Activated CD8-positive, alpha-beta T cell treated with anti-CD3 and anti-CD28 coated beads for 36 hours (primary cell): Measurements from ENCODE around the gene DNAH11. TPM values are rescaled to one million over a fixed set of nuclear protein-coding genes. Genes with fewer than 3 reads are reported as not detected.

Experiments
- ATAC-seq: fragments of 200-7000 bp; cut with Tn5 transposase; one replicate; pipeline ENCODE4 v1.10.0; 2021; ENCODE audit warnings: mild to moderate bottlenecking, moderate library complexity
- CTCF ChIA-PET: fragments of 350-600 bp; sonication (Branson Sonifier 250); formaldehyde crosslinking; loops from one replicate; lab custom pipeline; 2021; ENCODE audit warnings: antibody characterized with exemption; lab: Charles Lee
- POLR2A ChIA-PET: fragments of 350-600 bp; sonication (Branson Sonifier 250); formaldehyde crosslinking; loops from one replicate; lab custom pipeline; 2021; ENCODE audit warnings: antibody characterized with exemption; lab: Charles Lee
- DNase-seq: peaks from one replicate; pipeline ENCODE4 v3.0.0-alpha.2; 2020
- H3K27ac Mint-ChIP-seq: one replicate; pipeline ENCODE4 v1.8.0; 2021; ENCODE audit warnings: mild to moderate bottlenecking, mixed read lengths
- H3K27me3 Mint-ChIP-seq: one replicate; pipeline ENCODE4 v1.8.0; 2021; ENCODE audit warnings: mixed read lengths
- H3K36me3 Mint-ChIP-seq: one replicate; pipeline ENCODE4 v1.8.0; 2021; ENCODE audit warnings: low read depth, mixed read lengths
- H3K4me1 Mint-ChIP-seq: one replicate; pipeline ENCODE4 v1.8.0; 2021; ENCODE audit warnings: low read depth, mixed read lengths
- H3K4me3 Mint-ChIP-seq: one replicate; pipeline ENCODE4 v1.8.0; 2021; ENCODE audit warnings: mild to moderate bottlenecking, moderate library complexity, mixed read lengths
- H3K9me3 Mint-ChIP-seq: one replicate; pipeline ENCODE4 v1.8.0; 2021; ENCODE audit warnings: mixed read lengths
- CTCF ChIP-seq: fragments of 200-600 bp; IDR thresholded peaks from one replicate; pipeline ENCODE4 v1.8.0; 2022; ENCODE audit warnings: antibody characterized with exemption, mild to moderate bottlenecking
- intact Hi-C: fragments of 100-400 bp; cut with micrococcal nuclease; formaldehyde crosslinking; loops from one replicate; pipeline ENCODE4 v1.10.0; 2022
- total RNA-seq, 2 experiments: library from RNA; stranded (reverse); gene quantifications; one replicate each; pipeline ENCODE4 v1.2.3, GENCODE V29; 2021

Gene DNAH11
- total RNA-seq, 2 experiments from 2014 or later = 2.3 to 2.7 TPM

GRCh38 chr7:21942955-21943354 is 400.1 kb downstream of the DNAH11 start:
- H3K4me3 Mint-ChIP-seq = peak overlapping the region; percentile 51
- H3K27ac Mint-ChIP-seq = no peak overlapping the region

DNA sequence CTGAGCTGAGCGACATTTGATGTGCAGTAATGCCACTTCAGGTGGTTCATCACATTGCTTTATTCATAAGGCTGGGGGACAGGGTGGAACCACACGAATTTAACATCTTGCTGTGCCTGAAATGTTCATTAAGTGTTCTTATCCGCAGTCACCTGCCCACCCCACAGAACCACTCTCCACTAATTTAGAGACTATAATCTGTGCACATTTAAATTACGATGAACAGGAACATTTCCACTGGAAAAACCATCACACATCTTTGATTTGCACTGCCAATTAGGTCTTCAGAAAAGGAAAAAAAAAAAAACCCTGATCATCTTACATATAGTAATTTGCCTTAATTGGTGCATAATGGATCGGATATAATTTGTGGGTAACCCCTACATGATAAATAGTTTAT is 400.6 kb downstream of the DNAH11 start:
- intact Hi-C loops = no loop called here
- ATAC-seq (no peak), DNase-seq (peak; percentile 4)
- Mint-ChIP-seq H3K36me3 (peaks cover 28% of the 10 kb centered on the region), H3K27me3 (no peaks in the 10 kb centered on the region), H3K4me1 (peaks cover 74% of the 10 kb centered on the region), H3K4me3 (peak overlapping the region; percentile 51), H3K27ac (no peak overlapping the region), H3K9me3 (no peaks in the 10 kb centered on the region)
- TF ChIP-seq CTCF = no peak
- ChIA-PET CTCF (interaction anchor here (1.2 kb wide), 1 partner anchor 31 kb away, joined by 3 read pairs; no protein-coding TSS in a partner anchor), POLR2A (interaction anchor here (0.6 to 1.1 kb wide), 2 partner anchors 42 to 517 kb away, joined by 3 to 5 read pairs; no protein-coding TSS in a partner anchor)

More at GRCh38 chr7:21942955-21943354, 400.1 kb downstream of the DNAH11 start:
- POLR2A ChIA-PET = interaction anchor here (1.1 kb wide), 1 partner anchor 516 kb away, joined by 3 read pairs; no protein-coding TSS in a partner anchor
- Mint-ChIP-seq H3K9me3 (no peaks in the 10 kb centered on the region), H3K4me1 (peaks cover 74% of the 10 kb centered on the region), H3K27me3 (no peaks in the 10 kb centered on the region), H3K36me3 (peaks cover 33% of the 10 kb centered on the region)
- DNase-seq (no peak), ATAC-seq (no peak)
- no peak for TF ChIP-seq CTCF
- CTCF ChIA-PET = interaction anchor here (1.2 kb wide), 1 partner anchor 30 kb away, joined by 3 read pairs; no protein-coding TSS in a partner anchor
- intact Hi-C loops = no loop called here

DNA sequence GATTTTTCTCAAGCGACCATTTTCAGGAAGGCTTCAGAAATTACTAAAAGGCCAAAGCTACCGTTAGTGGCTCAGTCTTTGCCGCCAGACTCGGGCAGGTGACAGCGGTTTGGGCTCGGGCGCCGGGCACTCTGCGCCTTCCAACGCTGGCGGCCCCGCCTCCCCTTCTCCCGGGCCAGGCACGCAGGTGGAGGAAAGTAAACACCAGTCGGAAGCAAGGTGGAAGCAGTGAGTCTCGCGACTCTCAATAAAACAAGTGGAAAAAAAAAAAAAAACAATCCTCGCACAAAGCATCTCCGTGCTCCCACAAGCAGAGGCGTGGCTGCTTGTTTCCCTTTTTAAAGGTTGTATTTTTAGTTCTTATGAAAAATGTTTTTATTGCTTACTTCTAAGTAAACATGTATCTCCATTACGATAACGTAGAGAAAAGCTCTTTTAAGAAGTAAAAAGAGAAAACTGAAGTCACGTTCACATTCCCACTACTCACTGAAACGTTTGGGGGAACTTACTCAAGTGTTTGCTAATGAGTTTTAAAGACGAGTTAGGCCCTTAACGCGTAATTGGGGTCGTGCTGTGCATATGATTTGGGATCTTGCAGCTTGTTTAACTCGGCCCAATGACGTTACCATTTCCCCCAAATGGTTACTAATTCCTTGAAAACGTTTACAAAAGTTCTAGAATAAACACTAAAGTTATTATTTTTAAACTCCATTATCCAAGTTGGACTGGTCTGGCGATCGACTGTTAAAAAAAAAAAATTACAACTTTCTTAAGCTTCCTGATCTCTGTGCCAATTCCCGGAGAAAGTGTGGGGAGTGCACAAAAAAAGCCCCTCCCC is 402.0 kb downstream of the DNAH11 start:
- no peaks in the 10 kb centered on the region for H3K9me3 Mint-ChIP-seq
- TF ChIP-seq CTCF = peak; percentile 14
- DNase-seq (peak; percentile 67), ATAC-seq (peak; percentile 3)
- peaks cover 65% of the 10 kb centered on the region for H3K4me1 Mint-ChIP-seq
- peak overlapping the region; percentile 90 for H3K4me3 Mint-ChIP-seq
- POLR2A ChIA-PET = interaction anchor here (0.6 to 2.5 kb wide), 11 partner anchors 8 to 423 kb away, joined by 3 to 14 read pairs (median 3); no protein-coding TSS in a partner anchor
- peaks cover 20% of the 10 kb centered on the region for H3K36me3 Mint-ChIP-seq
- CTCF ChIA-PET = interaction anchor here (0.9 to 1.3 kb wide), 3 partner anchors 8 to 21 kb away, joined by 3 read pairs; no protein-coding TSS in a partner anchor
- intact Hi-C loops = no loop called here
- H3K27me3 Mint-ChIP-seq = no peaks in the 10 kb centered on the region
- peak overlapping the region; percentile 92 for H3K27ac Mint-ChIP-seq

GRCh38 chr7:21945454-21946221 is 402.8 kb downstream of the DNAH11 start, which contains the start of gene CDCA7L:
CDCA7L (minus strand) TSS chr7:21945899; CDS start chr7:21945804, 95 bp downstream.
- Mint-ChIP-seq H3K27ac (peak within 1 kb of the TSS; percentile 92), H3K36me3 (peaks cover 20% of the 10 kb centered on the region), H3K4me1 (peaks cover 57% of the 10 kb centered on the region), H3K4me3 (peak within 1 kb of the TSS; percentile 90), H3K27me3 (no peaks in the 10 kb centered on the region), H3K9me3 (no peaks in the 10 kb centered on the region)
- ChIA-PET POLR2A (interaction anchor here (0.6 to 2.5 kb wide), 15 partner anchors 8 to 424 kb away, joined by 3 to 14 read pairs (median 3); no protein-coding TSS in a partner anchor), CTCF (interaction anchor here (0.9 to 1.3 kb wide), 3 partner anchors 9 to 22 kb away, joined by 3 read pairs; no protein-coding TSS in a partner anchor)
- ATAC-seq (peak; percentile 87), DNase-seq (peak; percentile 85)
- TF ChIP-seq CTCF = peak; percentile 7
- intact Hi-C loops = no loop called here
